A673 (cell line): ENCODE data around the gene DIPK1B. TPM values are rescaled to one million over a fixed set of nuclear protein-coding genes. Genes with fewer than 3 reads are reported as not detected.

Source experiments
- Bru-seq: library from RNA; stranded (reverse); fragments of 400-500 nt; gene quantifications from one replicate; lab custom pipeline; 2021; lab: Mats Ljungman, UMichigan
- BruChase-seq, 2 experiments: library from RNA; stranded (reverse); fragments of 400-500 nt; gene quantifications; one replicate each; lab custom pipeline; 2021; lab: Mats Ljungman, UMichigan
- BruUV-seq: library from RNA; stranded (reverse); fragments of 400-500 nt; replicated peaks from 2 replicates; lab custom pipeline; 2021; lab: Mats Ljungman, UMichigan
- CTCF ChIA-PET: fragments of 300-600 bp; sonication (Branson Sonifier 250); formaldehyde crosslinking; loops from one replicate; lab custom pipeline; 2022; ENCODE audit warnings: antibody characterized with exemption; lab: Charles Lee
- POLR2A ChIA-PET: fragments of 300-600 bp; sonication (Branson Sonifier 250); formaldehyde crosslinking; loops from one replicate; lab custom pipeline; 2022; ENCODE audit warnings: antibody characterized with exemption; ENCODE audit not compliant: low non-redundant PET; lab: Charles Lee
- DNase-seq: peaks from one replicate; pipeline ENCODE4 v3.0.0-alpha.2; 2015; ENCODE audit warnings: low spot score
- H3K27ac ChIP-seq: fragments of 200-600 bp; sonication (generic); 2 replicates; pipeline ENCODE4 v1.5.1; 2016; ENCODE audit warnings: mixed run types, low read depth, mild to moderate bottlenecking, mixed read lengths, antibody characterized with exemption, low read length; ENCODE audit not compliant: poor library complexity, severe bottlenecking
- H3K27me3 ChIP-seq: fragments of 200-600 bp; sonication (generic); replicated peaks from 2 replicates; pipeline ENCODE4 v1.6.1; 2017; ENCODE audit warnings: mixed run types, low read depth, mild to moderate bottlenecking, mixed read lengths, antibody characterized with exemption, low read length; ENCODE audit not compliant: insufficient read depth, poor library complexity
- H3K36me3 ChIP-seq: fragments of 200-600 bp; sonication (generic); 2 replicates; pipeline ENCODE4 v1.6.1; 2016; ENCODE audit warnings: mixed run types, mild to moderate bottlenecking, mixed read lengths, antibody characterized with exemption, low read length; ENCODE audit not compliant: insufficient read depth, poor library complexity, severe bottlenecking
- H3K4me1 ChIP-seq: fragments of 200-600 bp; sonication (generic); 2 replicates; pipeline ENCODE4 v1.6.1; 2017; ENCODE audit warnings: mixed run types, mild to moderate bottlenecking, mixed read lengths, antibody characterized with exemption, low read length; ENCODE audit not compliant: insufficient read depth, poor library complexity, severe bottlenecking
- H3K4me3 ChIP-seq: fragments of 200-600 bp; sonication (generic); 2 replicates; pipeline ENCODE4 v1.5.1; 2016; ENCODE audit warnings: low read depth, mixed run types, mild to moderate bottlenecking, mixed read lengths, low read length; ENCODE audit not compliant: poor library complexity, severe bottlenecking
- H3K9me3 ChIP-seq: fragments of 200-600 bp; sonication (generic); 2 replicates; pipeline ENCODE4 v1.6.1; 2016; ENCODE audit warnings: mixed run types, low read depth, mild to moderate bottlenecking, mixed read lengths, antibody characterized with exemption, low read length; ENCODE audit not compliant: poor library complexity, severe bottlenecking
- EZH2 ChIP-seq: fragments of 200-600 bp; sonication (generic); IDR thresholded peaks from 2 replicates; pipeline ENCODE4 v1.6.1; 2017; ENCODE audit warnings: borderline replicate concordance, low read depth, mild to moderate bottlenecking, mixed read lengths, antibody characterized with exemption, low read length; ENCODE audit not compliant: poor library complexity, severe bottlenecking
- intact Hi-C: fragments of 100-400 bp; cut with micrococcal nuclease; formaldehyde crosslinking; loops from one replicate; pipeline ENCODE4 v1.10.0; 2022; ENCODE audit not compliant: unreplicated experiment
- long read RNA-seq: library from polyadenylated mRNA; stranded (forward); transcript quantifications from one replicate; pipeline ENCODE4 v2.0.0, GENCODE V29; 2022
- total RNA-seq: library from RNA; stranded (reverse); gene quantifications from 2 replicates; pipeline ENCODE4 v1.2.3, GENCODE V29; 2021
- TF ChIP-seq, protein P1 (sequence below): fragments of 300-800, 200-600 bp; sonication (generic); conservative IDR thresholded peaks from 2 replicates; pipeline ENCODE4 v1.5.1; 2017; ENCODE audit warnings: low read depth, mild to moderate bottlenecking, antibody characterized with exemption, low read length, moderate library complexity, mixed read lengths

The DIPK1B gene
- total RNA-seq (26.4 and 35.3 TPM in 2 replicates), Bru-seq, nascent RNA (percentile 49 among the genes with signal in this experiment), BruChase-seq, experiment 1, labeled RNA remaining after a 2-hour chase (percentile 63 among the genes with signal in this experiment), BruChase-seq, experiment 2, labeled RNA remaining after a 6-hour chase (percentile 68 among the genes with signal in this experiment)
- long read RNA-seq, transcript FAM69B-202 (5 exons, 1,668 nt) = major isoform, 111 of 149 reads
- long read RNA-seq, transcript FAM69B-201 (3 exons, 2,410 nt) = minor isoform, 5 of 149 reads
- long read RNA-seq, partial matches to known transcripts = 4 of 149 reads
- long read RNA-seq, other reads (novel, unspliced or antisense) = 29 of 149 reads

DNA sequence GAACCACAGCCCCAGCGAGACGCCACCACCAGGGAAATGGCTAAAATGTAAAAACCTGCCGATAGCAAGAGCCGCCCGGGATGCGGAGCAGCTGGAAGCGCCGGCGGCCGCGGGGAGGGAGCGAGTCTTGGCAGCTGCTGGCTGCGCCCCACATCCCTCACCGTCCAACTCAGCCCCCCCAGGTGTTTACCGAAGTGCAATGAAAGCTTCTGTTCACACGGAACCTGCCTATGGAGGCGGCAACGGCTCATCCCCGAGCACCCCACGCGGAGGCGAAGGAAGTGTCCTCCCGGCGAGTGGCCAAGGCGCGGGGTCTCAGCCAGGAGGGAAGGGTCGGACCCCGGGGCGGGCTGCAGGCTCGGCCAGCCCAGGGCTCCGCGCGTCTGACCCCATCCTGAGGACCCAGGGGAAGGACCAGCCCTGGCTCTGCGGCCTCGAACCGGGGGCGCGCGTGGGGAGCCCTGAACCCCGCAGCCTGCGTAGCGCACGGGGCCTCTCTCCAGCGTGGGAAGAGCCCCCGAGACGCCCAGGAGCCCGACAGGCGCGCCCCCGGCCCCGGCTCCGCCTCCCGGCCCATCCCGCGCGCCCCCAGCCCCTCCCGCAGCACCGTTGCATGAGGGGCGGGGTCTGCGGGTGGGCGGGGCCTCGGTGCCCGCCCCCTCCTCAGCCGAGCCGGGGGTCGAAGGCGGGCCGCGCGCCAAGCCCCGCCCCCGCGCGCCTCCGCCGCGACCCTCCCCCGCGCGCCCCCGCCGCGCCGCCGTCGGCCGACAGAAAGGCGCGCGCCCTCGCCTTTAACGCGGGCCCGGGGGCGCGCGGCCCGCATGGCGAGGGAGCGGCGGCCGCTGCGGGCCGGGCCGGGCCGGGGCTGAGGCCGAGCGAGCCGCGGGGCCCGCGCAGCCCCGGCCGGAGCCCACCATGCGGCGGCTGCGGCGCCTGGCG lies at the start of gene DIPK1B:
DIPK1B (plus strand) TSS at position 822 of the 939 bp plus-strand sequence; CDS start at position 916, 94 bp downstream.
- CTCF ChIA-PET = interaction anchor here (0.6 kb wide), 1 partner anchor 58 kb away, joined by 4 read pairs; no protein-coding TSS in a partner anchor
- Histone ChIP-seq H3K27ac (peak within 1 kb of the TSS; percentile 55), H3K9me3 (no peaks in the 10 kb centered on the region), H3K36me3 (no peaks in the 10 kb centered on the region), H3K27me3 (no peaks in the 10 kb centered on the region), H3K4me3 (peak within 1 kb of the TSS; percentile 84), H3K4me1 (peaks cover 16% of the 10 kb centered on the region)
- BruUV-seq = no TSS peak
- TF ChIP-seq, protein P1, sequence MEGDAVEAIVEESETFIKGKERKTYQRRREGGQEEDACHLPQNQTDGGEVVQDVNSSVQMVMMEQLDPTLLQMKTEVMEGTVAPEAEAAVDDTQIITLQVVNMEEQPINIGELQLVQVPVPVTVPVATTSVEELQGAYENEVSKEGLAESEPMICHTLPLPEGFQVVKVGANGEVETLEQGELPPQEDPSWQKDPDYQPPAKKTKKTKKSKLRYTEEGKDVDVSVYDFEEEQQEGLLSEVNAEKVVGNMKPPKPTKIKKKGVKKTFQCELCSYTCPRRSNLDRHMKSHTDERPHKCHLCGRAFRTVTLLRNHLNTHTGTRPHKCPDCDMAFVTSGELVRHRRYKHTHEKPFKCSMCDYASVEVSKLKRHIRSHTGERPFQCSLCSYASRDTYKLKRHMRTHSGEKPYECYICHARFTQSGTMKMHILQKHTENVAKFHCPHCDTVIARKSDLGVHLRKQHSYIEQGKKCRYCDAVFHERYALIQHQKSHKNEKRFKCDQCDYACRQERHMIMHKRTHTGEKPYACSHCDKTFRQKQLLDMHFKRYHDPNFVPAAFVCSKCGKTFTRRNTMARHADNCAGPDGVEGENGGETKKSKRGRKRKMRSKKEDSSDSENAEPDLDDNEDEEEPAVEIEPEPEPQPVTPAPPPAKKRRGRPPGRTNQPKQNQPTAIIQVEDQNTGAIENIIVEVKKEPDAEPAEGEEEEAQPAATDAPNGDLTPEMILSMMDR = no peak
- no peak for TF ChIP-seq EZH2
- POLR2A ChIA-PET = no interaction called here
- DNase-seq = peak; percentile 70
- intact Hi-C loops = no loop called here

DNA sequence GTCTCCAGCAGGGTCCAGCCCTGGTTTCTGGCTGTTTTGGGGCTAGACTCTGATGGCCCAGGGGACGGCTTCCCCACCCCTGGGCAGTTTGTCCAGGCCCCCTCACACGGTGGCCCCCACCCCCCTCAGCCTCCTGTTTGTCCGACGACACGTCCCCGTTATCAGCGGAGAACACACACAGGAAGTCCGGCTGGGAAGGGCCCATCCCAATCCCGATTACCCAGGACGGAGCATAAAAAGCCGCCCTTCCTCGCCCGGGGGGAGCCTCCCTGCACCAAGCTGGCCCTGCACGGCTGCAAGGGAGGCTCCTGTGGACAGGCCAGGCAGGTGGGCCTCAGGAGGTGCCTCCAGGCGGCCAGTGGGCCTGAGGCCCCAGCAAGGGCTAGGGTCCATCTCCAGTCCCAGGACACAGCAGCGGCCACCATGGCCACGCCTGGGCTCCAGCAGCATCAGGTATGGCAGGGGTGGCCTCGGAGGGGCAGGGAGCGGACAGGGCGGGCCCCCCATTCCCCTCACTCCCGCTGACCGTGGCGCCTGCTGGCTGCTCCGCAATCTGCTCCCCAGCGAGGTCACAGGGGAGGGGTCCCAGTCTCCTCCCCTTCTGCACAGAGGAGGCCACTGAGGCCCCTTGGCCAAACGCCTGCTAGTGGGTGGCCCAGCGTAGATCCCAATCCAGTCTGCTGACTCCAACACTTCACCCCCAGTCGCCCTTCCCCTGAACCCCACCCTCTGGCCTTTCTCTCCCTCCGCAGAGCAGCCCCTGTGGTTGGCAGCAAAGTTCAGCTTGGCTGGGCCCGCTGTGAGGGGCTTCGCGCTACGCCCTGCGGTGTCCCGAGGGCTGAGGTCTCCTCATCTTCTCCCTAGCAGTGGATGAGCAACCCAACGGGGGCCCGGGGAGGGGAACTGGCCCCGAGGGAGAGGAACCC lies 49.5 kb upstream of the DIPK1B start, which contains the start of gene EGFL7:
EGFL7 (plus strand) TSS at position 261 of the 926 bp plus-strand sequence. CDS start 5,367 bp downstream, outside the sequence.
- H3K4me3 ChIP-seq = no peak within 1 kb of the TSS
- TF ChIP-seq EZH2 = no peak
- TF ChIP-seq, protein P1 = no peak
- no peaks in the 10 kb centered on the region for H3K36me3 ChIP-seq
- peaks cover 18% of the 10 kb centered on the region for H3K4me1 ChIP-seq
- DNase-seq = no peak
- no peaks in the 10 kb centered on the region for H3K9me3 ChIP-seq
- BruUV-seq = no TSS peak
- no peaks in the 10 kb centered on the region for H3K27me3 ChIP-seq
- POLR2A ChIA-PET = no interaction called here
- CTCF ChIA-PET = no interaction called here
- intact Hi-C loops = no loop called here
- no peak within 1 kb of the TSS for H3K27ac ChIP-seq
